GM12874 (cell line): Measurements from ENCODE around the gene SLC35F6.

Experiments used
- TF ChIP-seq, protein P1 (sequence below): IDR thresholded peaks from 2 replicates; pipeline ENCODE4 v1.5.1; 2011; ENCODE audit warnings: low read depth, mild to moderate bottlenecking, control low read depth, low read length, moderate library complexity; ENCODE audit not compliant: insufficient read depth

Gene SLC35F6

DNA sequence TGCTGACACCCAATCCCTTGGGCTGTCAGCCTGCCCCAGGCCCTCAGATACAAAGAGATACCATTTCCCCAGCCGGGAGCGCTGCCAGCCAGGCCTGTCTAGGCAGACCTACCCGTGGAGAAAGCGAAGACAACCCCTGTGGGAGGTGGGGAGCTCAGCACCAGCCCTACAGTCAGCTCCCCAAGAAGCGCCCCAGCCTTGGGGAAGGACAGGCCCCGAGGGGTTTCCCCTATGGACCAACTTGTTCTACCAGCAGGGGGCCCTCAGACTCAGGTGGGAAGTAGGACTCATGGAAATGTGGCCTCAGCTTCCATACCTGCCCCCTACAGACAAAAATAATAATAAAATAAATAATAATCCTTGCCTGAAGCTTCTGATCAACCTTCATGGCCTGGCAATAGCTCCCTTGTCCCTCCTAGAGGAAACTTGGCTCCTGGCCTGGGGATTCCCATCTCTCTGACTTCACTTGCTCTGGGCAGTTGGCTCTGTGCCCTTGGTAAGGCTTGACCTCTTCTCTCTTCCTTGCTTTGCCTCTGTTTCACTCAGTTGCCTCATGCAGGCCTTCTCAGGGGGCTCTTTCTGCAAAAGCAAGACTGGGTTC, 7.0 kb downstream of the SLC35F6 start:
- TF ChIP-seq, protein P1, sequence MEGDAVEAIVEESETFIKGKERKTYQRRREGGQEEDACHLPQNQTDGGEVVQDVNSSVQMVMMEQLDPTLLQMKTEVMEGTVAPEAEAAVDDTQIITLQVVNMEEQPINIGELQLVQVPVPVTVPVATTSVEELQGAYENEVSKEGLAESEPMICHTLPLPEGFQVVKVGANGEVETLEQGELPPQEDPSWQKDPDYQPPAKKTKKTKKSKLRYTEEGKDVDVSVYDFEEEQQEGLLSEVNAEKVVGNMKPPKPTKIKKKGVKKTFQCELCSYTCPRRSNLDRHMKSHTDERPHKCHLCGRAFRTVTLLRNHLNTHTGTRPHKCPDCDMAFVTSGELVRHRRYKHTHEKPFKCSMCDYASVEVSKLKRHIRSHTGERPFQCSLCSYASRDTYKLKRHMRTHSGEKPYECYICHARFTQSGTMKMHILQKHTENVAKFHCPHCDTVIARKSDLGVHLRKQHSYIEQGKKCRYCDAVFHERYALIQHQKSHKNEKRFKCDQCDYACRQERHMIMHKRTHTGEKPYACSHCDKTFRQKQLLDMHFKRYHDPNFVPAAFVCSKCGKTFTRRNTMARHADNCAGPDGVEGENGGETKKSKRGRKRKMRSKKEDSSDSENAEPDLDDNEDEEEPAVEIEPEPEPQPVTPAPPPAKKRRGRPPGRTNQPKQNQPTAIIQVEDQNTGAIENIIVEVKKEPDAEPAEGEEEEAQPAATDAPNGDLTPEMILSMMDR = peak; percentile 57

DNA sequence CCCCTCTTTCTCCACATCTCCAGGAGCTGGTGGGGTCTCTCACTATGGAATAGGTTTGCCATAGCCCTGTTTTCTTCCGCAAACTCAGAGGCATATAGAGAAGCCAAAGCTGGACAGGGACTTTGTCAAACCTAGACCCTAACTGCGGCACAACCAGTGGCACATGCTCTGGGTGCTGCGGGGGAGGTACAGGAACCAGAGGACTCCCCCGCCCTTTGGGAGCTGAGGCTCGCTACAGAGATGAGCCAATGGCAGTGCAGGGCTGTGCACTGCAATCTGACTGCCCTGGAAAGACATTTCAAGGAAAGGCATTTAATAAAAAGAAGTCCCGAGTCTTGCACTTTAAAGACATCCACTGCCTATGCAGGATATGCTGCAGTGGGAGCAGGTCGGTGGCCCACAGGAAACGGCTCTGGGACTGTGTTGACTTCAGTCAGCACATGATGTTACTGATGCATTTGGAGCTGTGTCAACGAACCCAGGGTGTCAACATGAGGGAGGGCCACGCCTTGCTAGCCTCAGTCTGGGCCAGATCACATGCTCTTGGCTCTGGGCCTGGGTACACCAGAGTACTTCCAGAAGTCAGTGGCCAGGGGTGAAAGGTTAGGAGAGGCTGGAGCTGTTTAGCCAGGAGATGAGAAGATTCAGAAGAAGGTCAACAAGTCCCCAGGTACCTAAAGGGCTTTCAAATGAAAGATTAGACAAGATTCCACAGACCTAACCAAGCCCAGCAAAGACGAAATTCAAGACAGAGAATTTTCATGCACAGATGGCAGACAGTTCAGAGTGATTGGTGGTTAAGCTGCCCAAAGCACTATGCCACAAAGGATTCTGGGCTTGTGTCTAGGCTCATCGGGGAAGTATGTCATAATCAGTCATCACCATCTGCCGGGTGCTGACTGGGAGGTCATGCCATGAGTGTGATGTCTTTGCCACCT, 8.2 kb downstream of the SLC35F6 start:
- TF ChIP-seq, protein P1 = no peak

DNA sequence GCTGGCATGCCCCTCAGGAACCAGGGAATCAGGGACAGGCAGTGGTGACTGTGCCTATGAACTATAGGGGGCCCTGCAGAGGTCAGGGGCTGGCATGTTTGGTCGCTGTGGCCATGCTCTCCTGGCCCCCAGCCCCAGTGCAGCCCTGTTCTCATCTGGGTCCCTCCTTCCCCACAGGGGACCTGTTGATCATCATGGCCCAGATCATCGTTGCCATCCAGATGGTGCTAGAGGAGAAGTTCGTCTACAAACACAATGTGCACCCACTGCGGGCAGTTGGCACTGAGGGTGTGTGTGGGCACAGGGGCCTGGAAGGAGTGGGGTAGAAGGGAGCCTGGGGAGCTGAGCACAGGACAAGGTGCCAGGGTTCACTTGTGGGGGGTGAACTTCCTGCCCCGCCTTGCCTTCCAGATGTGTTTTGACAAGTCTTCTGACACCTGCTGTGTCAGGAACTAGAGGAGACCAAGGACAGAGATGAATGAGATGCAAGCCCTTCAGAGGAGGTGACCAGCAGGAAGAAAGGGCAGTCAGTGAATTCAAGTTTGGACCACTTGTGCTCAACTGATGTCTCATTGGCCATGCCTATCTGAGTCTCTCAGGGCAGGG, 12.2 kb downstream of the SLC35F6 start:
- TF ChIP-seq, protein P1 = no peak

DNA sequence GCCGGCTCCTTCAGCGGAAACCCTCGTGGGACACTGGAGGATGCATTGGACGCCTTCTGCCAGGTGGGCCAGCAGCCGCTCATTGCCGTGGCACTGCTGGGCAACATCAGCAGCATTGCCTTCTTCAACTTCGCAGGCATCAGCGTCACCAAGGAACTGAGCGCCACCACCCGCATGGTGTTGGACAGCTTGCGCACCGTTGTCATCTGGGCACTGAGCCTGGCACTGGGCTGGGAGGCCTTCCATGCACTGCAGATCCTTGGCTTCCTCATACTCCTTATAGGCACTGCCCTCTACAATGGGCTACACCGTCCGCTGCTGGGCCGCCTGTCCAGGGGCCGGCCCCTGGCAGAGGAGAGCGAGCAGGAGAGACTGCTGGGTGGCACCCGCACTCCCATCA, 14.0 kb downstream of the SLC35F6 start:
- TF ChIP-seq, protein P1 = no peak

DNA sequence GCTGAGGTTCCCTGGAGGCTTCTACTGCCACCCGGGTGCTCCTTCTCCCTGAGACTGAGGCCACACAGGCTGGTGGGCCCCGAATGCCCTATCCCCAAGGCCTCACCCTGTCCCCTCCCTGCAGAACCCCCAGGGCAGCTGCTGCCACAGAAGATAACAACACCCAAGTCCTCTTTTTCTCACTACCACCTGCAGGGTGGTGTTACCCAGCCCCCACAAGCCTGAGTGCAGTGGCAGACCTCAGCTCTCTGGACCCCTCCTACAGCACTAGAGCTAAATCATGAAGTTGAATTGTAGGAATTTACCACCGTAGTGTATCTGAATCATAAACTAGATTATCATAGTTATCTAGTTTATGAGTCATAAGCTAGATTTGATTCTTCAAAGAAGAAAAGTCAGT, 14.4 kb downstream of the SLC35F6 start:
- TF ChIP-seq, protein P1 = no peak

DNA sequence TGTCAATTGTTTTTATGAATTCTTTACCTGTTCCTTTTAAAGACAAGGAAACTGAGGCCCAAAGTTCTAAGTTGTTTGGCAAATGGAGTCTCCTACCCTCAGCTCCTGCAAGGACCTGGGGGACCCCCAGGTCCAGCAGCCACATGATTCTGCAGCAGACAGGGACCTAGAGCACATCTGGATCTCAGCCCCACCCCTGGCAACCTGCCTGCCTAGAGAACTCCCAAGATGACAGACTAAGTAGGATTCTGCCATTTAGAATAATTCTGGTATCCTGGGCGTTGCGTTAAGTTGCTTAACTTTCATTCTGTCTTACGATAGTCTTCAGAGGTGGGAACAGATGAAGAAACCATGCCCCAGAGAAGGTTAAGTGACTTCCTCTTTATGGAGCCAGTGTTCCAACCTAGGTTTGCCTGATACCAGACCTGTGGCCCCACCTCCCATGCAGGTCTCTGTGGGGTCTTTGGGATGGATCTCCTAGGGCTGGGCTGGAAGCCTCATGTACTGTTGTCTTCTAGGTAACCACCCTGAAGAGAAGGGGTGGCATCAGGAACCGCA, 16.2 kb downstream of the SLC35F6 start:
- TF ChIP-seq, protein P1 = no peak

DNA sequence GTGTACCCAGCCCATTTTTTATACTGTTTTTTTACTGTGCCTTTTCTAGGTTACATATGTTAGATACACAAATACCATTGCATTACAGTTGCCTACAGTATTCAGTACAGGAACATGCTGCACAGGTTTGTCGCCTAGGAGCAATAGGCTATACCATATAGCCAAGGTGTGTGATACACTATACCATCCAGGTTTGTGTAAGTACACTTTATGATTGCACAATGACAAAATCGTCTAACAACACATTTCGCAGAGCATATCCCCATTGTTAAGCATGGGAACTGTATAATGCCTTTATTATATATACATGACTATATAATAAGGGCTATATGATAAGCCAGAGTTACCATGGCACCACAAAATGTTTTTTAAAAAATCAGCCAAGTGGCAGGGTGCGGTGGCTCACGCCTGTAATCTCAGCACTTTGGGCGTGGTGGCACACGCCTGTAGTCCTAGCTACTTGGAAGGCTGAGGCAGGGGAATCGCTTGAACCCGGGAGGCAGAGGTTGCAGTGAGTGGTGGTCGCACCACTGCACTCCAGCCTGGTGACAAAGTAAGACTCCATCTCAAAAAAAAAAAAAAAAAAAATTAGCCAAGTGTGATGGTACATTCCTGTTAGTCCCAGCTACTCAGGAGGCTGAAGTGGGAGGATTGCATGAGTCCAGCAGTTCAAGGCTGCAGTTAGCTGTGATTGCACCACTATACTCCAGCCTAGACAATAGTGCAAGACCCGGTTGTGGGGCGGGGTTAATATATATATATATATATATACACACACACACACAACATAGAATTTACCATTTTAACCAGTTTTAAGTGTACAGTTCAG, 19.0 kb downstream of the SLC35F6 start:
- TF ChIP-seq, protein P1 = no peak
